Transverse colon (tissue), 4 donors: Measurements from ENCODE around the gene STEAP3. TPM values are rescaled to one million over a fixed set of nuclear protein-coding genes. Genes with fewer than 3 reads are reported as not detected.

ENCODE experiments used
- DNase-seq: peaks from one replicate; pipeline ENCODE4 v3.0.0-alpha.2; 2019
- H3K27ac ChIP-seq, 4 donors: fragments of 200-600 bp; sonication (generic); 2 replicates each; pipeline ENCODE4 v1.5.1; 2016 to 2018; ENCODE audit warnings: inconsistent platforms in 4 of 4
- H3K27me3 ChIP-seq: fragments of 200-600 bp; sonication (generic); 2 replicates; pipeline ENCODE4 v1.5.1; 2017; ENCODE audit warnings: inconsistent platforms
- H3K36me3 ChIP-seq, 4 donors: fragments of 200-600 bp; sonication (generic); 2 replicates each; pipeline ENCODE4 v1.5.1; 2017 to 2019; ENCODE audit warnings: inconsistent platforms in 4 of 4
- H3K4me1 ChIP-seq, 4 donors: fragments of 200-600 bp; sonication (generic); 2 replicates each; pipeline ENCODE4 v1.5.1; 2017 to 2020; ENCODE audit warnings: inconsistent platforms in 4 of 4
- H3K4me3 ChIP-seq, 4 donors: fragments of 200-600 bp; sonication (generic); 1 replicate in 1 of 4; 2 replicates in 3 of 4; pipeline versions ENCODE4 v1.5.1 to v1.6.1; 2017 to 2019; ENCODE audit warnings: inconsistent platforms in 4 of 4
- H3K9me3 ChIP-seq, 2 donors: fragments of 200-600 bp; sonication (generic); 2 replicates each; pipeline ENCODE4 v1.5.1; 2017 to 2019; ENCODE audit warnings: inconsistent platforms in 2 of 2
- CTCF ChIP-seq, 5 experiments: fragments of 200-600 bp in 3 of 5; fragments of 450-650 bp in 2 of 5; sonication (generic) in 3 of 5; IDR thresholded peaks; 1 replicate in 2 of 5; 2 replicates in 3 of 5; pipeline ENCODE4 v1.5.1; 2016 to 2017; ENCODE audit warnings: antibody characterized with exemption in 5 of 5, inconsistent platforms in 3 of 5, mild to moderate bottlenecking in 2 of 5, moderate library complexity in 1 of 5
- EP300 ChIP-seq: sonication (generic); formaldehyde crosslinking; IDR thresholded peaks from one replicate; pipeline ENCODE4 v1.6.1; 2017; ENCODE audit warnings: antibody characterized with exemption, low read depth
- POLR2A ChIP-seq: fragments of 450-650 bp; IDR thresholded peaks from one replicate; pipeline ENCODE4 v1.6.1; 2016; ENCODE audit warnings: antibody characterized with exemption, mild to moderate bottlenecking, moderate library complexity
- POLR2AphosphoS5 ChIP-seq, 3 donors: sonication (generic); formaldehyde crosslinking; IDR thresholded peaks; one replicate each; pipeline ENCODE4 v1.6.1; 2016; ENCODE audit warnings: antibody characterized with exemption in 3 of 3
- WGBS, 2 donors: methylation state at CpG; one replicate each; pipeline ENCODE4 v1.1.5; 2018; ENCODE audit warnings: low coverage in 1 of 2; 5-methylcytosine and 5-hydroxymethylcytosine counted together
- in situ Hi-C, 4 donors: fragments of 200-750 bp; cut with MboI; loops; one replicate each; pipeline versions ENCODE4 v1.15.0 to v1.15.1; 2017; ENCODE audit warnings: low sequenced_read_pairs in 3 of 4, low pct_ligation_motif_present in 1 of 4, low pct_unique_long_range_greater_than_20kb in 1 of 4
- intact Hi-C: fragments of 100-400 bp; cut with DNase I; formaldehyde crosslinking; loops from one replicate; pipeline ENCODE4 v1.15.1; 2023; ENCODE audit warnings: low total_unique reads
- total RNA-seq, 4 donors: library from RNA; depleted of rRNA; stranded (reverse); fragments of >200 nt; gene quantifications; one replicate each; pipeline ENCODE4 v1.1.0, GENCODE V29; 2016

The STEAP3 gene
- total RNA-seq, 4 donors from 2014 or later = 23.3 to 54.3 (median 37.6) TPM

GRCh38 chr2:119241205-119241532 is 17.5 kb downstream of the STEAP3 start:
- H3K36me3 ChIP-seq = no peaks in the 10 kb centered on the region
- TF ChIP-seq POLR2AphosphoS5 (IDR thresholded peaks at IDR 0.05) = no peak
- no peak for TF ChIP-seq POLR2A
- TF ChIP-seq EP300 = no peak
- no peak for TF ChIP-seq CTCF (IDR thresholded peaks at IDR 0.05)
- WGBS, 2 donors = 73% methylated on average over 5 of the region's 5 CpGs; no CpG with 5 or more reads in 1 of the 2 donors
- no peak overlapping the region for H3K27ac ChIP-seq
- H3K4me1 ChIP-seq = peaks cover 10 to 21% (median 14%) of the 10 kb centered on the region in 4 donors
- no peaks in the 10 kb centered on the region for H3K9me3 ChIP-seq
- H3K27me3 ChIP-seq = no peaks in the 10 kb centered on the region
- no peak overlapping the region for H3K4me3 ChIP-seq
- intact Hi-C loops (no loop called here), in situ Hi-C loops (no loop called here)
- DNase-seq = peak; percentile 24

DNA sequence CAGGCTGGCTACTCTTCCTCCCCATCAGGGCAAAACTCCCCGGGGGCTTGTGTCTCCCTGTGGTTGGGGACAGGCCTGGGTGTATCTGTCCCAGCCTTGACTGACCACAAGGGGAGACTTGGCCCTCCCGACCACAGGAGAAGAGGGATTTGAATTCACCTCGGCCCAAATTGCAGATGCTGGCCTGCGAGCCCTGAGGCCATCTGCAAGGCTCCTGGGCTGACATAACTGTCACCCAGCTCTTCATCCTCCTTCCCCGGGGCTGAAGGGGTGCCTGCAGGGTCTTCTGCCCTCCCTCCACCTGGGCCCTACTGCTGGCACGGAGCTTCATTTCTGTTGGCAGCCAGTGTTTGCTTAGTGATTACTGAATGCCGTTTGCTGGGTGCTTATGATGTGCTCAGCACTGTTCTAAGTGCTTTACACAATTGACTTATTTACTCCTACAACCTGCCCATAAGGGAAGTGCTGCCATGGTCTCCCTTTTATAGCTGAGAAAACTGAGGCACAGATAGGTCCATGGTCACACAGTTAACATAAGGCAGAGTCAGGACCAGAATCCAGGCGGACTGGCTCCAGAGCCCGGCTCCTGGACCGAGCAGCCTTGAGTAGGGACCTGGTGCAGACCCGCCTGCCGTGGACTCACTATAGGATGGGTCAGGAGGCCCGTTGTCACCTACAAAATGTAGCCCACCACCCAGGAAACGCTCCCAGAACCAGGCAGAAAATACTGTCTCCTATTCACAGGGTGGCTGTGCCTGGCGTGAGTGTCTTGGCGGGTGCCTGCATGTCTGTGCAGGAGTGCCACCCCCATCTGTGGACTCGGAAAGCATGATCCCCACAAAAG is 18.9 kb downstream of the STEAP3 start:
- intact Hi-C loops = no loop called here
- Histone ChIP-seq H3K27me3 (no peaks in the 10 kb centered on the region), H3K27ac (no peak overlapping the region), H3K4me1 (peaks cover 10 to 21% (median 14%) of the 10 kb centered on the region in 4 donors), H3K9me3 (no peaks in the 10 kb centered on the region), H3K36me3 (no peaks in the 10 kb centered on the region), H3K4me3 (no peak overlapping the region)
- WGBS, 2 donors = 84% methylated on average over 16 of the region's 17 CpGs; no CpG with 5 or more reads in 1 of the 2 donors
- DNase-seq = no peak
- TF ChIP-seq EP300 (no peak), CTCF (IDR thresholded peaks at IDR 0.05) (no peak), POLR2AphosphoS5 (IDR thresholded peaks at IDR 0.05) (no peak), POLR2A (no peak)
- in situ Hi-C loops = no loop called here

- Histone ChIP-seq H3K27ac (no peak overlapping the region), H3K4me1 (peaks cover 10 to 21% (median 14%) of the 10 kb centered on the region in 4 donors), H3K36me3 (no peaks in the 10 kb centered on the region), H3K9me3 (no peaks in the 10 kb centered on the region), H3K4me3 (no peak overlapping the region), H3K27me3 (no peaks in the 10 kb centered on the region)
- intact Hi-C loops (no loop called here), in situ Hi-C loops (no loop called here)
- no peak for DNase-seq
- TF ChIP-seq EP300 (no peak), POLR2AphosphoS5 (IDR thresholded peaks at IDR 0.05) (no peak), POLR2A (no peak), CTCF (IDR thresholded peaks at IDR 0.05) (no peak)
- 82 to 83% methylated on average over 1 to 2 of the region's 2 CpGs for WGBS, 2 donors
Measured at GRCh38 chr2:119243621-119244020, 20.0 kb downstream of the STEAP3 start.

GRCh38 chr2:119245076-119245840 is 21.6 kb downstream of the STEAP3 start:
- no peak overlapping the region for H3K27ac ChIP-seq
- intact Hi-C loops = no loop called here
- H3K36me3 ChIP-seq = no peaks in the 10 kb centered on the region
- no peaks in the 10 kb centered on the region for H3K27me3 ChIP-seq
- in situ Hi-C loops = no loop called here
- H3K9me3 ChIP-seq = no peaks in the 10 kb centered on the region
- peaks cover 6 to 12% (median 10%) of the 10 kb centered on the region in 4 donors for H3K4me1 ChIP-seq
- 91 to 100% methylated on average over 1 to 16 of the region's 17 CpGs for WGBS, 2 donors
- no peak overlapping the region for H3K4me3 ChIP-seq
- DNase-seq = no peak
- TF ChIP-seq EP300 (no peak), CTCF (IDR thresholded peaks at IDR 0.05) (no peak), POLR2AphosphoS5 (IDR thresholded peaks at IDR 0.05) (no peak), POLR2A (no peak)
